HepG2 (cell line): ENCODE measurements around the gene ARPC3. TPM values are rescaled to one million over a fixed set of nuclear protein-coding genes. Genes with fewer than 3 reads are reported as not detected.

Experiments
- CEBPB ChIP-seq: IDR thresholded peaks from 2 replicates; pipeline ENCODE4 v1.6.1; 2011; ENCODE audit warnings: low read depth, low read length, improper control_type of control experiment, borderline replicate concordance
- HOXA3 ChIP-seq: sonication (generic); formaldehyde crosslinking; IDR thresholded peaks from 2 replicates; pipeline ENCODE4 v1.5.0; 2020; ENCODE audit warnings: missing genetic modification reagents
- KAT7 ChIP-seq: IDR thresholded peaks from 2 replicates; pipeline ENCODE4 v1.6.1; 2018; ENCODE audit warnings: borderline replicate concordance, missing compliant biosample characterization
- MATR3 ChIP-seq: sonication (generic); formaldehyde crosslinking; IDR thresholded peaks from 2 replicates; pipeline ENCODE4 v1.4.0; 2020; ENCODE audit warnings: missing genetic modification reagents
- MBD4 ChIP-seq: IDR thresholded peaks from 2 replicates; pipeline ENCODE4 v1.6.1; 2012; ENCODE audit warnings: low read length, inconsistent platforms, borderline replicate concordance
- MLLT10 ChIP-seq: sonication (generic); formaldehyde crosslinking; IDR thresholded peaks from 2 replicates; pipeline ENCODE4 v1.4.0; 2020; ENCODE audit warnings: missing genetic modification reagents
- ZBTB20 ChIP-seq: sonication (generic); formaldehyde crosslinking; IDR thresholded peaks from 2 replicates; pipeline ENCODE4 v1.8.1; 2023; ENCODE audit warnings: missing genetic modification reagents, low read depth, mild to moderate bottlenecking, borderline replicate concordance
- ZBTB7A ChIP-seq: sonication (generic); formaldehyde crosslinking; IDR thresholded peaks from 2 replicates; pipeline ENCODE4 v1.8.0; 2022; ENCODE audit warnings: mild to moderate bottlenecking, missing genetic modification reagents
- ZNF501 ChIP-seq: sonication (generic); formaldehyde crosslinking; IDR thresholded peaks from 2 replicates; pipeline ENCODE4 v1.5.1; 2020; ENCODE audit warnings: mild to moderate bottlenecking, moderate library complexity, missing genetic modification reagents
- ZNF552 ChIP-seq: sonication (generic); formaldehyde crosslinking; IDR thresholded peaks from 2 replicates; pipeline ENCODE4 v1.9.0; 2022; ENCODE audit warnings: missing genetic modification reagents, mild to moderate bottlenecking, borderline replicate concordance
- ZNF607 ChIP-seq: sonication (generic); formaldehyde crosslinking; IDR thresholded peaks from 2 replicates; pipeline ENCODE4 v1.5.1; 2020; ENCODE audit warnings: missing genetic modification reagents, mild to moderate bottlenecking, borderline replicate concordance
- polyA plus RNA-seq, 8 experiments: library from polyadenylated mRNA; depleted of rRNA in 3 of 8; stranded (reverse) in 7 of 8; unstranded in 1 of 8; fragments of >200 nt; fragmentation: Illumina TruSeq in 4 of 8; extraction: Trizol in 4 of 8; gene quantifications; 2 replicates each; pipeline versions ENCODE4 v1.2.1 to v1.2.3, GENCODE V29; 2011 to 2016; ENCODE audit warnings: low read depth in 4 of 8, missing spikeins in 1 of 8, mixed read lengths in 1 of 8; ENCODE audit not compliant: insufficient read depth in 1 of 8
- total RNA-seq, 5 experiments: library from RNA; depleted of rRNA; stranded (reverse); fragments of >200 nt; fragmentation: Illumina TruSeq; extraction: Trizol; gene quantifications; 2 replicates each; pipeline ENCODE4 v1.2.3, GENCODE V29; 2016; ENCODE audit warnings: low read depth in 1 of 5
- TF ChIP-seq, protein P1 (sequence below): sonication (generic); formaldehyde crosslinking; IDR thresholded peaks from 2 replicates; pipeline ENCODE4 v1.4.0; 2020; ENCODE audit warnings: missing genetic modification reagents
- TF ChIP-seq, protein P2 (sequence below): sonication (generic); formaldehyde crosslinking; IDR thresholded peaks from 2 replicates; pipeline ENCODE4 v1.8.1; 2023; ENCODE audit warnings: missing genetic modification reagents, inconsistent platforms, borderline replicate concordance
- TF ChIP-seq, protein P3 (sequence below): sonication (generic); formaldehyde crosslinking; IDR thresholded peaks from 2 replicates; pipeline ENCODE4 v1.4.0; 2020; ENCODE audit warnings: missing genetic modification reagents
- TF ChIP-seq, protein P4 (sequence below): sonication (generic); formaldehyde crosslinking; IDR thresholded peaks from 2 replicates; pipeline ENCODE4 v1.4.0; 2020; ENCODE audit warnings: missing genetic modification reagents
- TF ChIP-seq, protein P5 (sequence below): IDR thresholded peaks from 2 replicates; pipeline ENCODE4 v1.6.1; 2018; ENCODE audit warnings: missing genetic modification reagents, mild to moderate bottlenecking, missing compliant biosample characterization
- TF ChIP-seq, protein P6 (sequence below): sonication (generic); formaldehyde crosslinking; IDR thresholded peaks from 2 replicates; pipeline ENCODE4 v1.4.0; 2020; ENCODE audit warnings: mild to moderate bottlenecking, missing genetic modification reagents
- TF ChIP-seq, protein P7 (sequence below): fragments of 450-650 bp; IDR thresholded peaks from 2 replicates; pipeline ENCODE4 v1.6.1; 2017; ENCODE audit warnings: mild to moderate bottlenecking

Gene ARPC3
- total and polyA plus RNA-seq, 2 of the 13 experiments (the other 11 are each of a cell fraction or from before 2014, with no cell fraction given) = 32.7 to 234 TPM

DNA sequence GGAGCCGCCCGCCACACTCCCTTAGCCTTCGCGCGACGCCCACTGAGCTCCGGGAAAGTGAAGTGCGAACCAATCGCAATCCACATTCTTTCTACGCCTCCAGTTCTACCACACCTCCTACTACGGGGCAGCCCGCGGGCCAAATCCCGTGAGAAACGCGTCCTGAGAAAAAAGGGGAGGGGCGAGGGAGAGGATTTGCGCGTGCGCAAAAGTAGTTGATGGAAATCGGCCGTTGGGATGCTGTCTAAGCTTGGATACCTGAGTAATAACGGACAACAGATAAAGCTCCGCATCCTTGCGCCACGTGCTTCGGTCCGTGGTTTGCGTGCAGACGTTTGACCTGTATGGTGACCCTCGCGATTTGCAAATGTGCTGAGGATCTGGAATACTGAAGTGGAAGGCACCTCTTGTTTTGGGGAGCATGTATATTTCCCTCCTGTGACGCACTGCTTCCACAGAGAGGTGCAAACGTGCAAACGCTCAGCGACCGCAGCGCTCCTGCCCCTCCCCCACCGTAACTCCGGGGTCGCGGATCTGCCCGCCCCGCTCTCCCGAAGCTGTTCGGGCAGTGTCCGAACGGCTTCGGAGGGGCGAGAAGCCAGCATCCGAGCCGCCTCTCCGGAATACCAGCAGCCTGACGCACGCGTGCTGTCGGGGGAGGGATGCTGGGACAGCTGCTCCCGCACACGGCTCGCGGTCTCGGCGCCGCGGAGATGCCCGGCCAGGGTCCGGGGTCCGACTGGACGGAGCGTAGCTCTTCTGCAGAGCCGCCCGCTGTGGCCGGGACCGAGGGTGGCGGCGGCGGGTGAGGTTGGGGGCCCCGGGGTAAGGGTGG lies 18.3 kb upstream of the ARPC3 start, which contains the start of the genes FAM216A and GPN3 (continued):
- TF ChIP-seq, protein P1, sequence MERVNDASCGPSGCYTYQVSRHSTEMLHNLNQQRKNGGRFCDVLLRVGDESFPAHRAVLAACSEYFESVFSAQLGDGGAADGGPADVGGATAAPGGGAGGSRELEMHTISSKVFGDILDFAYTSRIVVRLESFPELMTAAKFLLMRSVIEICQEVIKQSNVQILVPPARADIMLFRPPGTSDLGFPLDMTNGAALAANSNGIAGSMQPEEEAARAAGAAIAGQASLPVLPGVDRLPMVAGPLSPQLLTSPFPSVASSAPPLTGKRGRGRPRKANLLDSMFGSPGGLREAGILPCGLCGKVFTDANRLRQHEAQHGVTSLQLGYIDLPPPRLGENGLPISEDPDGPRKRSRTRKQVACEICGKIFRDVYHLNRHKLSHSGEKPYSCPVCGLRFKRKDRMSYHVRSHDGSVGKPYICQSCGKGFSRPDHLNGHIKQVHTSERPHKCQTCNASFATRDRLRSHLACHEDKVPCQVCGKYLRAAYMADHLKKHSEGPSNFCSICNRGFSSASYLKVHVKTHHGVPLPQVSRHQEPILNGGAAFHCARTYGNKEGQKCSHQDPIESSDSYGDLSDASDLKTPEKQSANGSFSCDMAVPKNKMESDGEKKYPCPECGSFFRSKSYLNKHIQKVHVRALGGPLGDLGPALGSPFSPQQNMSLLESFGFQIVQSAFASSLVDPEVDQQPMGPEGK (CRISPR knock-in tag) = no peak
- TF ChIP-seq, protein P2, sequence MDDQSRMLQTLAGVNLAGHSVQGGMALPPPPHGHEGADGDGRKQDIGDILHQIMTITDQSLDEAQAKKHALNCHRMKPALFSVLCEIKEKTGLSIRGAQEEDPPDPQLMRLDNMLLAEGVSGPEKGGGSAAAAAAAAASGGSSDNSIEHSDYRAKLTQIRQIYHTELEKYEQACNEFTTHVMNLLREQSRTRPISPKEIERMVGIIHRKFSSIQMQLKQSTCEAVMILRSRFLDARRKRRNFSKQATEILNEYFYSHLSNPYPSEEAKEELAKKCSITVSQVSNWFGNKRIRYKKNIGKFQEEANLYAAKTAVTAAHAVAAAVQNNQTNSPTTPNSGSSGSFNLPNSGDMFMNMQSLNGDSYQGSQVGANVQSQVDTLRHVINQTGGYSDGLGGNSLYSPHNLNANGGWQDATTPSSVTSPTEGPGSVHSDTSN (CRISPR knock-in tag) = no peak
- TF ChIP-seq, protein P3, sequence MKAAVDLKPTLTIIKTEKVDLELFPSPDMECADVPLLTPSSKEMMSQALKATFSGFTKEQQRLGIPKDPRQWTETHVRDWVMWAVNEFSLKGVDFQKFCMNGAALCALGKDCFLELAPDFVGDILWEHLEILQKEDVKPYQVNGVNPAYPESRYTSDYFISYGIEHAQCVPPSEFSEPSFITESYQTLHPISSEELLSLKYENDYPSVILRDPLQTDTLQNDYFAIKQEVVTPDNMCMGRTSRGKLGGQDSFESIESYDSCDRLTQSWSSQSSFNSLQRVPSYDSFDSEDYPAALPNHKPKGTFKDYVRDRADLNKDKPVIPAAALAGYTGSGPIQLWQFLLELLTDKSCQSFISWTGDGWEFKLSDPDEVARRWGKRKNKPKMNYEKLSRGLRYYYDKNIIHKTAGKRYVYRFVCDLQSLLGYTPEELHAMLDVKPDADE (CRISPR knock-in tag) = no peak
- TF ChIP-seq, protein P4, sequence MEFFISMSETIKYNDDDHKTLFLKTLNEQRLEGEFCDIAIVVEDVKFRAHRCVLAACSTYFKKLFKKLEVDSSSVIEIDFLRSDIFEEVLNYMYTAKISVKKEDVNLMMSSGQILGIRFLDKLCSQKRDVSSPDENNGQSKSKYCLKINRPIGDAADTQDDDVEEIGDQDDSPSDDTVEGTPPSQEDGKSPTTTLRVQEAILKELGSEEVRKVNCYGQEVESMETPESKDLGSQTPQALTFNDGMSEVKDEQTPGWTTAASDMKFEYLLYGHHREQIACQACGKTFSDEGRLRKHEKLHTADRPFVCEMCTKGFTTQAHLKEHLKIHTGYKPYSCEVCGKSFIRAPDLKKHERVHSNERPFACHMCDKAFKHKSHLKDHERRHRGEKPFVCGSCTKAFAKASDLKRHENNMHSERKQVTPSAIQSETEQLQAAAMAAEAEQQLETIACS (CRISPR knock-in tag) = no peak
- TF ChIP-seq, protein P5, sequence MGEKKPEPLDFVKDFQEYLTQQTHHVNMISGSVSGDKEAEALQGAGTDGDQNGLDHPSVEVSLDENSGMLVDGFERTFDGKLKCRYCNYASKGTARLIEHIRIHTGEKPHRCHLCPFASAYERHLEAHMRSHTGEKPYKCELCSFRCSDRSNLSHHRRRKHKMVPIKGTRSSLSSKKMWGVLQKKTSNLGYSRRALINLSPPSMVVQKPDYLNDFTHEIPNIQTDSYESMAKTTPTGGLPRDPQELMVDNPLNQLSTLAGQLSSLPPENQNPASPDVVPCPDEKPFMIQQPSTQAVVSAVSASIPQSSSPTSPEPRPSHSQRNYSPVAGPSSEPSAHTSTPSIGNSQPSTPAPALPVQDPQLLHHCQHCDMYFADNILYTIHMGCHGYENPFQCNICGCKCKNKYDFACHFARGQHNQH (CRISPR knock-in tag) = peak; percentile 64; the same call in 1 of the 2 replicates
- TF ChIP-seq ZNF501 (CRISPR knock-in tag) = peak; percentile 85
- TF ChIP-seq MLLT10 (CRISPR knock-in tag) = no peak
- TF ChIP-seq, protein P6, sequence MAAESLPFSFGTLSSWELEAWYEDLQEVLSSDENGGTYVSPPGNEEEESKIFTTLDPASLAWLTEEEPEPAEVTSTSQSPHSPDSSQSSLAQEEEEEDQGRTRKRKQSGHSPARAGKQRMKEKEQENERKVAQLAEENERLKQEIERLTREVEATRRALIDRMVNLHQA (CRISPR knock-in tag) = no peak
- TF ChIP-seq CEBPB = no peak
- TF ChIP-seq HOXA3 (CRISPR knock-in tag) = peak; percentile 68
- 0 out of 2 replicates have a peak, but pooled peaks have one; percentile 12 for TF ChIP-seq KAT7 (CRISPR knock-in tag)
- TF ChIP-seq ZBTB7A (CRISPR knock-in tag) = no peak
- TF ChIP-seq MATR3 (CRISPR knock-in tag) = no peak
- TF ChIP-seq, protein P7, sequence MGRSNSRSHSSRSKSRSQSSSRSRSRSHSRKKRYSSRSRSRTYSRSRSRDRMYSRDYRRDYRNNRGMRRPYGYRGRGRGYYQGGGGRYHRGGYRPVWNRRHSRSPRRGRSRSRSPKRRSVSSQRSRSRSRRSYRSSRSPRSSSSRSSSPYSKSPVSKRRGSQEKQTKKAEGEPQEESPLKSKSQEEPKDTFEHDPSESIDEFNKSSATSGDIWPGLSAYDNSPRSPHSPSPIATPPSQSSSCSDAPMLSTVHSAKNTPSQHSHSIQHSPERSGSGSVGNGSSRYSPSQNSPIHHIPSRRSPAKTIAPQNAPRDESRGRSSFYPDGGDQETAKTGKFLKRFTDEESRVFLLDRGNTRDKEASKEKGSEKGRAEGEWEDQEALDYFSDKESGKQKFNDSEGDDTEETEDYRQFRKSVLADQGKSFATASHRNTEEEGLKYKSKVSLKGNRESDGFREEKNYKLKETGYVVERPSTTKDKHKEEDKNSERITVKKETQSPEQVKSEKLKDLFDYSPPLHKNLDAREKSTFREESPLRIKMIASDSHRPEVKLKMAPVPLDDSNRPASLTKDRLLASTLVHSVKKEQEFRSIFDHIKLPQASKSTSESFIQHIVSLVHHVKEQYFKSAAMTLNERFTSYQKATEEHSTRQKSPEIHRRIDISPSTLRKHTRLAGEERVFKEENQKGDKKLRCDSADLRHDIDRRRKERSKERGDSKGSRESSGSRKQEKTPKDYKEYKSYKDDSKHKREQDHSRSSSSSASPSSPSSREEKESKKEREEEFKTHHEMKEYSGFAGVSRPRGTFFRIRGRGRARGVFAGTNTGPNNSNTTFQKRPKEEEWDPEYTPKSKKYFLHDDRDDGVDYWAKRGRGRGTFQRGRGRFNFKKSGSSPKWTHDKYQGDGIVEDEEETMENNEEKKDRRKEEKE = no peak
- no peak for TF ChIP-seq ZNF552 (CRISPR knock-in tag)
- no peak for TF ChIP-seq MBD4
- TF ChIP-seq ZNF607 = peak; percentile 46; the same call in 1 of the 2 replicates
- peak; percentile 63 for TF ChIP-seq ZBTB20 (CRISPR knock-in tag)
